Endothelial cell of umbilical vein (primary cell): Measurements from ENCODE around the gene BEND5. TPM values are rescaled to one million over a fixed set of nuclear protein-coding genes. Genes with fewer than 3 reads are reported as not detected.

Experiments
- BruUV-seq: library from RNA; stranded (reverse); fragments of 400-500 nt; replicated peaks from 2 replicates; lab custom pipeline; 2021; lab: Mats Ljungman, UMichigan
- CTCF ChIA-PET: fragments of 300-600, 350-600 bp; sonication (Branson Sonifier 250); formaldehyde crosslinking; loops from one replicate; lab custom pipeline; 2021; ENCODE audit warnings: antibody characterized with exemption, inconsistent platforms; lab: Charles Lee
- POLR2A ChIA-PET: fragments of 300-600, 350-600 bp; sonication (Branson Sonifier 250); formaldehyde crosslinking; loops from one replicate; lab custom pipeline; 2021; ENCODE audit warnings: antibody characterized with exemption, inconsistent platforms; lab: Charles Lee
- DNase-seq: peaks from one replicate; pipeline ENCODE4 v3.0.0-alpha.2; 2011; ENCODE audit warnings: low read depth, low spot score
- FAIRE-seq: peaks from 2 replicates; lab custom pipeline; 2011; peaks lifted over from hg19 to GRCh38; lab: Jason Lieb, UNC
- H2AFZ ChIP-seq: 2 replicates; pipeline ENCODE4 v1.6.0; 2012; ENCODE audit warnings: low read depth, low read length, control low read depth, inconsistent platforms
- H3K27ac ChIP-seq: 2 replicates; pipeline ENCODE4 v1.5.1; 2011; ENCODE audit warnings: low read depth, mild to moderate bottlenecking, control low read depth, low read length, moderate library complexity; ENCODE audit not compliant: insufficient read depth
- H3K27me3 ChIP-seq, 2 experiments: 2 replicates each; pipeline versions ENCODE4 v1.6.0 to v1.6.1; 2011; ENCODE audit warnings: low read length in 2 of 2, mixed read lengths in 1 of 2; ENCODE audit not compliant: control insufficient read depth in 2 of 2, insufficient read depth in 2 of 2
- H3K36me3 ChIP-seq, 2 experiments: 2 replicates in 1 of 2; 3 replicates in 1 of 2; pipeline ENCODE4 v1.5.1; 2011; ENCODE audit warnings: low read length in 2 of 2, mild to moderate bottlenecking in 1 of 2, moderate library complexity in 1 of 2; ENCODE audit not compliant: control insufficient read depth in 2 of 2, insufficient read depth in 2 of 2; ENCODE audit errors: extremely low read depth in 1 of 2
- H3K4me1 ChIP-seq: 3 replicates; pipeline ENCODE4 v1.5.1; 2011; ENCODE audit warnings: mild to moderate bottlenecking, low read length; ENCODE audit not compliant: control insufficient read depth, insufficient read depth; ENCODE audit errors: extremely low read depth
- H3K4me2 ChIP-seq: 2 replicates; pipeline ENCODE4 v1.6.1; 2011; ENCODE audit warnings: low read length, control low read depth, mixed read lengths; ENCODE audit not compliant: insufficient read depth
- H3K4me3 ChIP-seq, 3 experiments: fragments of 200-600 bp in 1 of 3; sonication (generic), shearing (Covaris generic) in 1 of 3; replicated peaks in 1 of 3; 2 replicates each; pipeline ENCODE4 v1.5.1; 2011 to 2016; ENCODE audit warnings: control low read depth in 3 of 3, low read length in 3 of 3, mild to moderate bottlenecking in 2 of 3, inconsistent platforms in 1 of 3, low read depth in 1 of 3, moderate library complexity in 1 of 3; ENCODE audit not compliant: insufficient read depth in 1 of 3
- H3K79me2 ChIP-seq: 2 replicates; pipeline ENCODE4 v1.6.0; 2012; ENCODE audit warnings: low read length, inconsistent platforms; ENCODE audit not compliant: control insufficient read depth, insufficient read depth
- H3K9ac ChIP-seq: replicated peaks from 2 replicates; pipeline ENCODE3; 2011; ENCODE audit warnings: low read length, control low read depth; ENCODE audit not compliant: insufficient read depth; ENCODE audit errors: extremely low read depth
- H3K9me1 ChIP-seq: replicated peaks from 3 replicates; pipeline ENCODE4 v1.6.0; 2011; ENCODE audit warnings: mild to moderate bottlenecking, low read length; ENCODE audit not compliant: control insufficient read depth, insufficient read depth; ENCODE audit errors: extremely low read depth
- H3K9me3 ChIP-seq: replicated peaks from 2 replicates; pipeline ENCODE4 v1.5.1; 2012; ENCODE audit warnings: low read length, inconsistent platforms; ENCODE audit not compliant: control insufficient read depth, insufficient read depth
- H4K20me1 ChIP-seq: replicated peaks from 2 replicates; pipeline ENCODE3; 2011; ENCODE audit warnings: mild to moderate bottlenecking, low read length; ENCODE audit not compliant: control insufficient read depth, insufficient read depth; ENCODE audit errors: extremely low read depth
- EZH2 ChIP-seq: IDR thresholded peaks from 2 replicates; pipeline ENCODE4 v1.6.1; 2012; ENCODE audit warnings: borderline replicate concordance, low read depth, mild to moderate bottlenecking, moderate library complexity, low read length, inconsistent platforms; ENCODE audit not compliant: severe bottlenecking
- FOS ChIP-seq: IDR thresholded peaks from 2 replicates; pipeline ENCODE4 v1.6.1; 2011; ENCODE audit warnings: mild to moderate bottlenecking, low read length, moderate library complexity, borderline replicate concordance; ENCODE audit not compliant: insufficient read depth
- GATA2 ChIP-seq: IDR thresholded peaks from 2 replicates; pipeline ENCODE4 v1.7.0; 2011; ENCODE audit warnings: low read depth, mild to moderate bottlenecking, moderate library complexity, mixed read lengths, low read length; ENCODE audit not compliant: insufficient read length, insufficient read depth
- JUN ChIP-seq: IDR thresholded peaks from 2 replicates; pipeline ENCODE4 v1.6.1; 2011; ENCODE audit warnings: borderline replicate concordance, low read depth; ENCODE audit not compliant: insufficient read length, insufficient read depth
- MYC ChIP-seq: IDR thresholded peaks from one replicate; pipeline ENCODE4 v1.6.1; 2011; ENCODE audit warnings: mild to moderate bottlenecking, low read depth, low read length
- POLR2A ChIP-seq: IDR thresholded peaks from 2 replicates; pipeline ENCODE4 v1.6.1; 2012; ENCODE audit warnings: low read depth, mild to moderate bottlenecking, control low read depth, low read length
- POLR2AphosphoS5 ChIP-seq: IDR thresholded peaks from 2 replicates; pipeline ENCODE4 v1.6.1; 2012; ENCODE audit warnings: low read depth, mild to moderate bottlenecking, control low read depth, low read length, moderate library complexity; ENCODE audit not compliant: insufficient read depth
- dilution Hi-C: fragments of 300-500 bp; cut with MboI; formaldehyde crosslinking; loops from one replicate; pipeline ENCODE4 v1.15.0; 2019; ENCODE audit warnings: low sequenced_read_pairs; ENCODE audit not compliant: extremely low pct_ligation_motif_present
- intact Hi-C: fragments of 100-400 bp; cut with micrococcal nuclease; formaldehyde crosslinking; loops from one replicate; pipeline ENCODE4 v1.10.0; 2022
- polyA plus RNA-seq, 4 experiments: library from polyadenylated mRNA; depleted of rRNA in 3 of 4; stranded (reverse) in 3 of 4; unstranded in 1 of 4; fragments of >200 nt; gene quantifications; 2 replicates each; pipeline versions ENCODE4 v1.2.1 to v1.2.3, GENCODE V29; 2011 to 2012; ENCODE audit warnings: missing spikeins in 1 of 4
- total RNA-seq: library from RNA; stranded (reverse); gene quantifications from 2 replicates; pipeline ENCODE4 v1.2.3, GENCODE V29; 2021
- TF ChIP-seq, protein P1 (sequence below): IDR thresholded peaks from 2 replicates; pipeline ENCODE4 v1.6.1; 2011; ENCODE audit not compliant: insufficient read depth, insufficient read length
- TF ChIP-seq, protein P2 (sequence below), 2 donors: IDR thresholded peaks; 1 replicate in 1 of 2; 2 replicates in 1 of 2; pipeline ENCODE4 v1.5.1; 2011; ENCODE audit warnings: low read length in 2 of 2, mild to moderate bottlenecking in 2 of 2, moderate library complexity in 2 of 2, control low read depth in 1 of 2, inconsistent platforms in 1 of 2, low read depth in 1 of 2; ENCODE audit not compliant: insufficient read depth in 1 of 2; ENCODE audit errors: extremely low read depth in 1 of 2

BEND5 gene
- total and polyA plus RNA-seq, 2 donors (not counting 3 experiments of a cell fraction or from before 2014, with no cell fraction given): not detected

DNA sequence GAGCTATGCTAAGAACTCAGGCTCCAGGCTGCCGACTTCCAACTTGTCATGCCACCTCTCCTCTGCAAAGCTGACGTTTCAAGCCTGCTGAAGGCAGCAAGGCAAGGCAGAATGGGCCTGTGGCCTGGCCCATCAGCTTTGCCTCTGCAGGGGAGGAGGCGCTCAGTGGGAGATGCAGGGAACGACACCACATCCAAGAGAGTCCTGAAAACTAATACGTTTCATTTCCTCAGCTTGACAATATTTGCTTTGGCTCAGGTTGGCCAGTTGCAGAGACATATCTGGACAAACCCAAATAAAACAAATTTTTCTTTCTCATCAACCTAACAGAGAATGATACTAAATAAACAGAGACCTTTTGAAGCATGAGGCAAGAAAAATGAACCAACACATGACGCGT lies 35.3 kb downstream of the BEND5 start:
- Histone ChIP-seq H3K27me3 (no peaks in the 10 kb centered on the region), H2AFZ (no peak overlapping the region), H3K36me3 (no peaks in the 10 kb centered on the region), H3K9me3 (no peaks in the 10 kb centered on the region), H4K20me1 (no peaks in the 10 kb centered on the region), H3K27ac (no peak overlapping the region), H3K79me2 (no peaks in the 10 kb centered on the region), H3K4me2 (no peak overlapping the region), H3K4me3 (no peak overlapping the region), H3K9me1 (no peaks in the 10 kb centered on the region), H3K9ac (no peak overlapping the region), H3K4me1 (no peaks in the 10 kb centered on the region)
- ChIA-PET POLR2A (no interaction called here), CTCF (no interaction called here)
- FAIRE-seq (no peak), DNase-seq (no peak)
- dilution Hi-C loops (no loop called here), intact Hi-C loops (no loop called here)
- TF ChIP-seq GATA2: no peak
- TF ChIP-seq POLR2AphosphoS5: no peak
- TF ChIP-seq MYC: no peak
- no peak for TF ChIP-seq FOS
- TF ChIP-seq, protein P1, sequence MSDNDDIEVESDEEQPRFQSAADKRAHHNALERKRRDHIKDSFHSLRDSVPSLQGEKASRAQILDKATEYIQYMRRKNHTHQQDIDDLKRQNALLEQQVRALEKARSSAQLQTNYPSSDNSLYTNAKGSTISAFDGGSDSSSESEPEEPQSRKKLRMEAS: no peak
- no peak for TF ChIP-seq JUN
- no peak for TF ChIP-seq POLR2A
- TF ChIP-seq, protein P2, sequence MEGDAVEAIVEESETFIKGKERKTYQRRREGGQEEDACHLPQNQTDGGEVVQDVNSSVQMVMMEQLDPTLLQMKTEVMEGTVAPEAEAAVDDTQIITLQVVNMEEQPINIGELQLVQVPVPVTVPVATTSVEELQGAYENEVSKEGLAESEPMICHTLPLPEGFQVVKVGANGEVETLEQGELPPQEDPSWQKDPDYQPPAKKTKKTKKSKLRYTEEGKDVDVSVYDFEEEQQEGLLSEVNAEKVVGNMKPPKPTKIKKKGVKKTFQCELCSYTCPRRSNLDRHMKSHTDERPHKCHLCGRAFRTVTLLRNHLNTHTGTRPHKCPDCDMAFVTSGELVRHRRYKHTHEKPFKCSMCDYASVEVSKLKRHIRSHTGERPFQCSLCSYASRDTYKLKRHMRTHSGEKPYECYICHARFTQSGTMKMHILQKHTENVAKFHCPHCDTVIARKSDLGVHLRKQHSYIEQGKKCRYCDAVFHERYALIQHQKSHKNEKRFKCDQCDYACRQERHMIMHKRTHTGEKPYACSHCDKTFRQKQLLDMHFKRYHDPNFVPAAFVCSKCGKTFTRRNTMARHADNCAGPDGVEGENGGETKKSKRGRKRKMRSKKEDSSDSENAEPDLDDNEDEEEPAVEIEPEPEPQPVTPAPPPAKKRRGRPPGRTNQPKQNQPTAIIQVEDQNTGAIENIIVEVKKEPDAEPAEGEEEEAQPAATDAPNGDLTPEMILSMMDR (IDR thresholded peaks at IDR 0.05; ENCODE audit: extremely low read depth in 1 of 2, insufficient read depth in 1 of 2, low read depth in 1 of 2, low read length in 2 of 2): no peak
- TF ChIP-seq EZH2: no peak
- BruUV-seq: no TSS peak
